GM21619 (cell line): ENCODE data around the gene HOXC9.

ENCODE experiments used
- ATAC-seq: cut with Tn5 transposase; IDR thresholded peaks from one replicate; pipeline ENCODE4 v1.9.1; 2021; ENCODE audit not compliant: unreplicated experiment

The HOXC9 gene

GRCh38 chr12:53975479-53976152 lies 24.3 kb upstream of the HOXC9 start:
- ATAC-seq = no peak

GRCh38 chr12:53976172-53976822 lies 23.7 kb upstream of the HOXC9 start:
- no peak for ATAC-seq

GRCh38 chr12:53976823-53977595 lies 23.0 kb upstream of the HOXC9 start:
- no peak for ATAC-seq

- ATAC-seq = no peak
These were observed 22.1 kb upstream of the HOXC9 start for GRCh38 chr12:53977596-53978445.

- ATAC-seq = no peak
These were observed 21.2 kb upstream of the HOXC9 start for GRCh38 chr12:53978477-53979356.

GRCh38 chr12:53980104-53980801 lies 19.7 kb upstream of the HOXC9 start:
- ATAC-seq = no peak

GRCh38 chr12:53980802-53981496 lies 19.0 kb upstream of the HOXC9 start:
- no peak for ATAC-seq

GRCh38 chr12:53981634-53982565 lies 18.1 kb upstream of the HOXC9 start:
- ATAC-seq = no peak

- ATAC-seq = no peak
These were observed 17.1 kb upstream of the HOXC9 start for GRCh38 chr12:53982648-53983567.

- ATAC-seq = no peak
These were observed 16.4 kb upstream of the HOXC9 start for GRCh38 chr12:53983568-53983949.

- ATAC-seq = no peak
These were observed 15.9 kb upstream of the HOXC9 start for GRCh38 chr12:53983950-53984572.

- no peak for ATAC-seq
These were observed 14.9 kb upstream of the HOXC9 start, which contains the start of gene HOXC10 for GRCh38 chr12:53984901-53985691. TSS of gene HOXC10 (plus strand) at chr12:53985146. CDS start at chr12:53985260, 114 bp downstream.

GRCh38 chr12:53985692-53985993 lies 14.3 kb upstream of the HOXC9 start:
- no peak for ATAC-seq

GRCh38 chr12:53985994-53986685 lies 13.8 kb upstream of the HOXC9 start:
- no peak for ATAC-seq
